Kidney (tissue), 14 donors: Measurements from ENCODE around the gene ELOB. TPM values are rescaled to one million over a fixed set of nuclear protein-coding genes. Genes with fewer than 3 reads are reported as not detected.

Experiments
- DNase-seq, 5 donors: peaks; one replicate each; pipeline ENCODE4 v3.0.0-alpha.2; 2013 to 2020
- FAIRE-seq: peaks from 2 replicates; lab custom pipeline; 2012; peaks lifted over from hg19 to GRCh38; lab: Jason Lieb, UNC
- H3K27ac ChIP-seq, 2 donors: one replicate each; pipeline ENCODE4 v1.7.0; 2013; ENCODE audit warnings: low read depth in 2 of 2, low read length in 2 of 2, inconsistent platforms in 1 of 2
- H3K27me3 ChIP-seq: one replicate; pipeline ENCODE4 v1.7.1; 2013; ENCODE audit warnings: low read length, inconsistent platforms; ENCODE audit not compliant: control insufficient read depth, insufficient read depth
- H3K36me3 ChIP-seq, 3 donors: one replicate each; pipeline versions ENCODE4 v1.7.0 to v1.7.1; 2013; ENCODE audit warnings: low read length in 3 of 3, control low read depth in 1 of 3, inconsistent platforms in 1 of 3; ENCODE audit not compliant: insufficient read depth in 3 of 3, control insufficient read depth in 2 of 3
- H3K4me1 ChIP-seq, 3 donors: one replicate each; pipeline versions ENCODE4 v1.7.0 to v1.7.1; 2013; ENCODE audit warnings: low read length in 3 of 3, inconsistent platforms in 1 of 3, low read depth in 1 of 3; ENCODE audit not compliant: control insufficient read depth in 2 of 3, insufficient read depth in 2 of 3
- H3K4me3 ChIP-seq, 3 donors: one replicate each; pipeline versions ENCODE4 v1.7.0 to v1.8.1; 2013; ENCODE audit warnings: low read length in 3 of 3, control low read depth in 1 of 3, inconsistent platforms in 1 of 3
- H3K9ac ChIP-seq, 3 donors: one replicate each; pipeline versions ENCODE4 v1.7.0 to v1.7.1; 2013; ENCODE audit warnings: low read length in 3 of 3, control low read depth in 1 of 3, inconsistent platforms in 1 of 3
- H3K9me3 ChIP-seq, 3 donors: one replicate each; pipeline versions ENCODE4 v1.7.0 to v1.7.1; 2013; ENCODE audit warnings: low read length in 3 of 3, control low read depth in 1 of 3, inconsistent platforms in 1 of 3; ENCODE audit not compliant: control insufficient read depth in 2 of 3, insufficient read depth in 1 of 3
- CTCF ChIP-seq: IDR thresholded peaks from 3 replicates; pipeline ENCODE4 v1.5.1; 2012; ENCODE audit warnings: mild to moderate bottlenecking, moderate library complexity, borderline replicate concordance; ENCODE audit not compliant: insufficient read depth; ENCODE audit errors: extremely low read depth
- intact Hi-C: fragments of 100-400 bp; cut with DNase I; formaldehyde crosslinking; loops from one replicate; pipeline ENCODE4 v1.11.1; 2022
- polyA plus RNA-seq: library from polyadenylated mRNA; stranded (reverse); fragments of 350-450 nt; fragmentation: Illumina TruSeq; extraction: RNeasy Lipid Tissue Mini Kit (QIAGEN cat#74804); gene quantifications from one replicate; pipeline ENCODE4 v1.2.3, GENCODE V29; 2014; ENCODE audit warnings: low read depth, low replicate concordance; ENCODE audit not compliant: insufficient read depth
- total RNA-seq: library from RNA; stranded (reverse); fragmentation: NEBNext Ultra II Directional; extraction: Animal tissue kit (Norgen Biotek cat#: 25700); gene quantifications from one replicate; pipeline ENCODE4 v1.2.1, GENCODE V29; 2021
- donor health status: control.
- donor health status: control.
- donor health status: control.
- donor health status: control.
- donor health status: control.
- donor health status: DM: yes; HTN: yes; CAD: no.
- donor health status: Normal renal cell carcinoma (clear cell type).

The ELOB gene
- total and polyA plus RNA-seq, 2 donors from 2014 or later: 226 to 836 TPM

GRCh38 chr16:2752850-2753732 lies 24.0 kb downstream of the ELOB start:
- H3K36me3 ChIP-seq: peaks cover 0 to 14% (median 9%) of the 10 kb centered on the region in 3 donors
- peak in 3 of 5 donors; percentile 89 to 93 (median 92) for DNase-seq
- H3K4me3 ChIP-seq: peak overlapping the region; percentile 77 to 89 (median 89)
- intact Hi-C loops: no loop called here
- peak overlapping the region; percentile 63 to 96 (median 70) for H3K9ac ChIP-seq
- H3K27me3 ChIP-seq: no peaks in the 10 kb centered on the region
- no peak for TF ChIP-seq CTCF
- peaks cover 0 to 28% (median 9%) of the 10 kb centered on the region in 3 donors for H3K4me1 ChIP-seq
- peak overlapping the region; percentile 100 for H3K27ac ChIP-seq
- H3K9me3 ChIP-seq: peaks cover 0 to 5% (median 0%) of the 10 kb centered on the region in 3 donors
- FAIRE-seq: no peak

GRCh38 chr16:2752035-2752849 lies 24.8 kb downstream of the ELOB start, which contains the start of gene SRRM2:
SRRM2 (plus strand) TSS chr16:2752638; CDS start chr16:2756365, 3,727 bp downstream.
- peak; percentile 97 to 99 (median 98) for DNase-seq
- Histone ChIP-seq H3K36me3 (peaks cover 0 to 7% (median 5%) of the 10 kb centered on the region in 3 donors), H3K4me3 (peak within 1 kb of the TSS; percentile 77 to 99 (median 98)), H3K9ac (peak within 1 kb of the TSS; percentile 91 to 97 (median 96)), H3K4me1 (peaks cover 0 to 28% (median 9%) of the 10 kb centered on the region in 3 donors), H3K27ac (peak within 1 kb of the TSS; percentile 100), H3K27me3 (no peaks in the 10 kb centered on the region), H3K9me3 (peaks cover 0 to 5% (median 0%) of the 10 kb centered on the region in 3 donors)
- FAIRE-seq: no peak
- TF ChIP-seq CTCF: no peak
- intact Hi-C loops: no loop called here

GRCh38 chr16:2751577-2752034 lies 25.5 kb downstream of the ELOB start:
- Histone ChIP-seq H3K27me3 (no peaks in the 10 kb centered on the region), H3K4me1 (peaks cover 0 to 26% (median 9%) of the 10 kb centered on the region in 3 donors), H3K4me3 (peak overlapping the region; percentile 23 to 77 (median 33)), H3K36me3 (peaks cover 0 to 5% (median 3%) of the 10 kb centered on the region in 3 donors), H3K9me3 (peaks cover 0 to 5% (median 0%) of the 10 kb centered on the region in 3 donors), H3K9ac (peak overlapping the region in 1 of 3 donors; percentile 96), H3K27ac (peak overlapping the region; percentile 100)
- TF ChIP-seq CTCF: no peak
- DNase-seq (peak in 1 of 5 donors; percentile 79), FAIRE-seq (no peak)
- intact Hi-C loops: no loop called here
